AG09319 (cell line): ENCODE data around the gene MBD3L5.
"Not testable (repeated sequence)": the region's sequence is repeated elsewhere in the genome, so short reads cannot be mapped to it uniquely, and the experiment has no call there.

Experiments used
- DNase-seq: peaks from one replicate; pipeline ENCODE4 v3.0.0-alpha.2; 2010; ENCODE audit warnings: low read depth; ENCODE audit errors: extremely low read depth
- CTCF ChIP-seq: IDR thresholded peaks from 2 replicates; pipeline ENCODE4 v1.5.1; 2011; ENCODE audit warnings: low read depth, mild to moderate bottlenecking, inconsistent platforms, low read length, moderate library complexity

Gene MBD3L5

GRCh38 chr19:7018828-7019227, 11.6 kb upstream of the MBD3L5 start:
- DNase-seq, result no peak
- TF ChIP-seq CTCF, result no peak

- not testable (repeated sequence) for DNase-seq
These were observed 9.0 kb upstream of the MBD3L5 start, which contains the start of gene MBD3L2B for GRCh38 chr19:7021331-7021730. MBD3L2B (minus strand) TSS chr19:7021431; CDS start chr19:7021397, 34 bp downstream.

- DNase-seq, result not testable (repeated sequence)
These were observed 1.6 kb upstream of the MBD3L5 start for GRCh38 chr19:7028790-7029189.

GRCh38 chr19:7040079-7040478, 9.7 kb downstream of the MBD3L5 start, which contains the start of gene MBD3L4:
MBD3L4 (minus strand) TSS chr19:7040179; CDS start chr19:7040144, 35 bp downstream.
- DNase-seq, result not testable (repeated sequence)

- DNase-seq, result not testable (repeated sequence)
These were observed 11.2 kb downstream of the MBD3L5 start for GRCh38 chr19:7041563-7041962.

- not testable (repeated sequence) for DNase-seq
These were observed 18.6 kb downstream of the MBD3L5 start, which contains the start of gene MBD3L2 for GRCh38 chr19:7049021-7049420. MBD3L2 (plus strand) TSS chr19:7049321; CDS start chr19:7049374, 53 bp downstream.

GRCh38 chr19:7051421-7051820, 21.0 kb downstream of the MBD3L5 start:
- not testable (repeated sequence) for DNase-seq

GRCh38 chr19:7052896-7053295, 22.5 kb downstream of the MBD3L5 start:
- DNase-seq, result not testable (repeated sequence)

- DNase-seq, result not testable (repeated sequence)
These were observed 24.4 kb downstream of the MBD3L5 start for GRCh38 chr19:7054635-7055368.

GRCh38 chr19:7055679-7056078, 25.3 kb downstream of the MBD3L5 start:
- not testable (repeated sequence) for DNase-seq

GRCh38 chr19:7056371-7056770, 26.0 kb downstream of the MBD3L5 start:
- not testable (repeated sequence) for DNase-seq

- not testable (repeated sequence) for DNase-seq
These were observed 28.2 kb downstream of the MBD3L5 start, which contains the start of gene MBD3L3 for GRCh38 chr19:7058576-7058975. MBD3L3 (minus strand) TSS chr19:7058676; CDS start chr19:7058605, 71 bp downstream.

GRCh38 chr19:7059977-7060376, 29.6 kb downstream of the MBD3L5 start:
- DNase-seq, result not testable (repeated sequence)

- DNase-seq, result no peak
- no peak for TF ChIP-seq CTCF
These were observed 33.0 kb downstream of the MBD3L5 start for GRCh38 chr19:7063339-7063738.
